Progenitor cell of endocrine pancreas (in vitro differentiated cells): ENCODE data around the gene TAS2R13. TPM values are rescaled to one million over a fixed set of nuclear protein-coding genes. Genes with fewer than 3 reads are reported as not detected.

ENCODE experiments used
- DNase-seq: peaks from one replicate; pipeline ENCODE4 v3.0.0; 2021; ENCODE audit warnings: low spot score; ENCODE audit not compliant: unreplicated experiment
- H3K27ac Mint-ChIP-seq: 2 replicates; pipeline ENCODE4 v1.8.0; 2021; ENCODE audit warnings: mild to moderate bottlenecking, moderate library complexity, mixed read lengths
- H3K27me3 Mint-ChIP-seq: 2 replicates; pipeline ENCODE4 v1.8.0; 2021; ENCODE audit warnings: mixed read lengths
- H3K36me3 Mint-ChIP-seq: 2 replicates; pipeline ENCODE4 v1.8.0; 2022; ENCODE audit warnings: mixed read lengths; ENCODE audit not compliant: insufficient read depth
- H3K4me1 Mint-ChIP-seq: 2 replicates; pipeline ENCODE4 v1.8.0; 2021; ENCODE audit warnings: low read depth, mixed read lengths
- H3K4me3 Mint-ChIP-seq: 2 replicates; pipeline ENCODE4 v1.8.0; 2021; ENCODE audit warnings: low read depth, mild to moderate bottlenecking, moderate library complexity, mixed read lengths
- H3K9me3 Mint-ChIP-seq: 2 replicates; pipeline ENCODE4 v1.8.0; 2021; ENCODE audit warnings: low read depth, mixed read lengths
- CTCF ChIP-seq: fragments of 200-600 bp; sonication (generic); IDR thresholded peaks from one replicate; pipeline ENCODE4 v1.5.0; 2021; ENCODE audit warnings: antibody characterized with exemption, mild to moderate bottlenecking; ENCODE audit not compliant: unreplicated experiment
- long read RNA-seq: library from polyadenylated mRNA; unstranded; transcript quantifications from one replicate; pipeline ENCODE4 v2.0.0, GENCODE V29; 2020
- total RNA-seq: library from RNA; stranded (reverse); gene quantifications from 2 replicates; pipeline ENCODE4 v1.2.1, GENCODE V29; 2021

The TAS2R13 gene, protein sequence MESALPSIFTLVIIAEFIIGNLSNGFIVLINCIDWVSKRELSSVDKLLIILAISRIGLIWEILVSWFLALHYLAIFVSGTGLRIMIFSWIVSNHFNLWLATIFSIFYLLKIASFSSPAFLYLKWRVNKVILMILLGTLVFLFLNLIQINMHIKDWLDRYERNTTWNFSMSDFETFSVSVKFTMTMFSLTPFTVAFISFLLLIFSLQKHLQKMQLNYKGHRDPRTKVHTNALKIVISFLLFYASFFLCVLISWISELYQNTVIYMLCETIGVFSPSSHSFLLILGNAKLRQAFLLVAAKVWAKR
- 3.0 and 3.4 TPM in 2 replicates for total RNA-seq
- long read RNA-seq = 0 reads

GRCh38 chr12:10909462-10909861 lies at the start of gene TAS2R13:
TSS of gene TAS2R13 (minus strand) at chr12:10909562. CDS start at chr12:10909298, 264 bp downstream.
- H3K4me3 Mint-ChIP-seq = no peak within 1 kb of the TSS
- no peak for DNase-seq
- peaks cover 13% of the 10 kb centered on the region for H3K36me3 Mint-ChIP-seq
- no peak within 1 kb of the TSS for H3K27ac Mint-ChIP-seq
- TF ChIP-seq CTCF = no peak
- H3K27me3 Mint-ChIP-seq = no peaks in the 10 kb centered on the region
- H3K4me1 Mint-ChIP-seq = no peaks in the 10 kb centered on the region
- peaks cover 8% of the 10 kb centered on the region for H3K9me3 Mint-ChIP-seq

- H3K36me3 Mint-ChIP-seq = peaks cover 45% of the 10 kb centered on the region
- no peak overlapping the region for H3K27ac Mint-ChIP-seq
- DNase-seq = no peak
- no peaks in the 10 kb centered on the region for H3K27me3 Mint-ChIP-seq
- no peaks in the 10 kb centered on the region for H3K4me1 Mint-ChIP-seq
- peaks cover 37% of the 10 kb centered on the region for H3K9me3 Mint-ChIP-seq
- TF ChIP-seq CTCF = no peak
- no peak overlapping the region for H3K4me3 Mint-ChIP-seq
These were observed 48.4 kb upstream of the TAS2R13 start for GRCh38 chr12:10957741-10958140.

GRCh38 chr12:10956085-10956484 lies 46.7 kb upstream of the TAS2R13 start:
- Mint-ChIP-seq H3K4me1 (no peaks in the 10 kb centered on the region), H3K9me3 (peaks cover 39% of the 10 kb centered on the region), H3K27ac (no peak overlapping the region), H3K36me3 (peaks cover 43% of the 10 kb centered on the region), H3K4me3 (no peak overlapping the region), H3K27me3 (no peaks in the 10 kb centered on the region)
- no peak for DNase-seq
- TF ChIP-seq CTCF = no peak

DNA sequence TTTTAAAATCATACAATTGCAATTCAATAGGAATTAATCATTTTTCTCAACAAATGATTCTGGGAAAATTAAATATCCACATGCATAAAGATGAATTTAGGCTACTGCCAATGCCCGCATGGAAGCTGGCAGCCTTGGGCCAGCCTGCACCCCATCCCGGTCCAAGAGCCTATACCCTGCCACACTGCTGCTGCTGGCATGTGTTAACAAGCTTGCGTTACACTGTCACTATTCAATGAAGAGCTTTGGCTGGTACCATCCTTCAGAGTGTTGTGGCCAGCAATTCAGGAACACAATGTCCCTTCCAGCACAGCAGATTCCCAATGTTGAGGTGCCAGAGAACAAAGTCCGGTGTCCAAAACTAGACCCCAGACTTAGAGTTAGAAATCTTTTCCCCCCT lies 43.3 kb upstream of the TAS2R13 start:
- peaks cover 60% of the 10 kb centered on the region for H3K36me3 Mint-ChIP-seq
- H3K27me3 Mint-ChIP-seq = no peaks in the 10 kb centered on the region
- no peaks in the 10 kb centered on the region for H3K4me1 Mint-ChIP-seq
- no peak overlapping the region for H3K4me3 Mint-ChIP-seq
- no peak for DNase-seq
- no peak overlapping the region for H3K27ac Mint-ChIP-seq
- TF ChIP-seq CTCF = no peak
- peaks cover 53% of the 10 kb centered on the region for H3K9me3 Mint-ChIP-seq

- TF ChIP-seq CTCF = no peak
- no peak overlapping the region for H3K27ac Mint-ChIP-seq
- peaks cover 52% of the 10 kb centered on the region for H3K9me3 Mint-ChIP-seq
- peaks cover 3% of the 10 kb centered on the region for H3K4me1 Mint-ChIP-seq
- no peak for DNase-seq
- H3K4me3 Mint-ChIP-seq = no peak overlapping the region
- no peaks in the 10 kb centered on the region for H3K27me3 Mint-ChIP-seq
- peaks cover 37% of the 10 kb centered on the region for H3K36me3 Mint-ChIP-seq
These were observed 33.8 kb upstream of the TAS2R13 start for GRCh38 chr12:10943167-10943566.
